Measurements from ENCODE around the gene MYMX. TPM values are rescaled to one million over a fixed set of nuclear protein-coding genes. Genes with fewer than 3 reads are reported as not detected.
"Not testable (repeated sequence)": the region's sequence is repeated elsewhere in the genome, so short reads cannot be mapped to it uniquely, and the experiment has no call there.

MYMX gene
- total RNA-seq, 1 experiment from 2014 or later, result 1.8 TPM

GRCh38 chr6:44182911-44183390 is 33.8 kb upstream of the MYMX start:
- DNase-seq (ENCODE audit: low read depth, low spot score) (no peak), ATAC-seq (no peak)
- Histone ChIP-seq H3K27me3 (ENCODE audit: control insufficient read depth, insufficient read depth, low read length) (no peaks in the 10 kb centered on the region), H3K4me1 (ENCODE audit: control insufficient read depth, insufficient read depth, low read length) (peaks cover 25% of the 10 kb centered on the region), H3K9me3 (ENCODE audit: control insufficient read depth, insufficient read depth, low read depth, low read length) (no peaks in the 10 kb centered on the region), H3K36me3 (ENCODE audit: control insufficient read depth, insufficient read depth, low read length) (no peaks in the 10 kb centered on the region), H3K4me3 (ENCODE audit: low read depth in 2 of 2, low read length in 2 of 2) (no peak overlapping the region), H3K27ac (ENCODE audit: low read length) (no peak overlapping the region)
- in situ Hi-C loops (cut with HindIII; ENCODE audit: low pct_unique_long_range_greater_than_20kb, low sequenced_read_pairs), result no loop called here
- TF ChIP-seq POLR2AphosphoS5 (IDR thresholded peaks at IDR 0.05; ENCODE audit: low read depth, low read length) (no peak), REST (IDR thresholded peaks at IDR 0.05; ENCODE audit: insufficient read depth in 1 of 2, low read depth in 2 of 2, low read length in 1 of 2) (no peak), CTCF (IDR thresholded peaks at IDR 0.05) (no peak), TCF7L2 (IDR thresholded peaks at IDR 0.05; ENCODE audit: low read depth, low read length) (no peak), SIN3A (IDR thresholded peaks at IDR 0.05; ENCODE audit: borderline replicate concordance, insufficient read depth, low read depth, low read length) (no peak)
- ChIA-PET POLR2A (no interaction called here), CTCF (no interaction called here)
- intact Hi-C loops (cut with micrococcal nuclease; ENCODE audit: unreplicated experiment), result no loop called here
- no TSS peak for BruUV-seq (replicated peaks)

GRCh38 chr6:44183783-44184182 is 32.9 kb upstream of the MYMX start:
- ChIA-PET POLR2A (no interaction called here), CTCF (no interaction called here)
- H3K4me3 ChIP-seq (ENCODE audit: low read depth in 2 of 2, low read length in 2 of 2), result no peak overlapping the region
- TF ChIP-seq POLR2AphosphoS5 (IDR thresholded peaks at IDR 0.05; ENCODE audit: low read depth, low read length) (no peak), REST (IDR thresholded peaks at IDR 0.05; ENCODE audit: insufficient read depth in 1 of 2, low read depth in 2 of 2, low read length in 1 of 2) (no peak), SIN3A (IDR thresholded peaks at IDR 0.05; ENCODE audit: borderline replicate concordance, insufficient read depth, low read depth, low read length) (no peak), CTCF (IDR thresholded peaks at IDR 0.05) (no peak), TCF7L2 (IDR thresholded peaks at IDR 0.05; ENCODE audit: low read depth, low read length) (no peak)
- DNase-seq (ENCODE audit: low read depth, low spot score) (no peak), ATAC-seq (no peak)
- no peaks in the 10 kb centered on the region for H3K27me3 ChIP-seq (ENCODE audit: control insufficient read depth, insufficient read depth, low read length)
- in situ Hi-C loops (cut with HindIII; ENCODE audit: low pct_unique_long_range_greater_than_20kb, low sequenced_read_pairs) (no loop called here), intact Hi-C loops (cut with micrococcal nuclease; ENCODE audit: unreplicated experiment) (no loop called here)
- peaks cover 17% of the 10 kb centered on the region for H3K4me1 ChIP-seq (ENCODE audit: control insufficient read depth, insufficient read depth, low read length)
- BruUV-seq (replicated peaks), result no TSS peak
- H3K9me3 ChIP-seq (ENCODE audit: control insufficient read depth, insufficient read depth, low read depth, low read length), result no peaks in the 10 kb centered on the region
- H3K27ac ChIP-seq (ENCODE audit: low read length), result no peak overlapping the region
- H3K36me3 ChIP-seq (ENCODE audit: control insufficient read depth, insufficient read depth, low read length), result no peaks in the 10 kb centered on the region

- POLR2A ChIA-PET, result interaction anchor here (0.6 kb wide), 1 partner anchor 36 kb away, joined by 5 read pairs; no protein-coding TSS in a partner anchor
- H3K36me3 ChIP-seq (ENCODE audit: control insufficient read depth, insufficient read depth, low read length); H3K27ac ChIP-seq (ENCODE audit: low read length); intact Hi-C loops (cut with micrococcal nuclease; ENCODE audit: unreplicated experiment); DNase-seq (ENCODE audit: low read depth, low spot score); H3K4me1 ChIP-seq (ENCODE audit: control insufficient read depth, insufficient read depth, low read length); H3K9me3 ChIP-seq (ENCODE audit: control insufficient read depth, insufficient read depth, low read depth, low read length); H3K27me3 ChIP-seq (ENCODE audit: control insufficient read depth, insufficient read depth, low read length); in situ Hi-C loops (cut with HindIII; ENCODE audit: low pct_unique_long_range_greater_than_20kb, low sequenced_read_pairs); H3K4me3 ChIP-seq (ENCODE audit: low read depth in 2 of 2, low read length in 2 of 2); ATAC-seq; BruUV-seq (replicated peaks): not testable (repeated sequence)
- CTCF ChIA-PET, result interaction anchor here (0.6 kb wide), 1 partner anchor 92 kb away, joined by 7 read pairs; no protein-coding TSS in a partner anchor
Measured at GRCh38 chr6:44185356-44185755, 31.4 kb upstream of the MYMX start.
